ENCODE data around the gene PRPSAP2. TPM values are rescaled to one million over a fixed set of nuclear protein-coding genes. Genes with fewer than 3 reads are reported as not detected.

Gene PRPSAP2
- total and polyA plus RNA-seq, 2 of the 8 experiments (the other 6 are each of a cell fraction or from before 2014, with no cell fraction given) = 28.7 to 50.5 TPM

GRCh38 chr17:18905226-18905625 is 47.3 kb downstream of the PRPSAP2 start (continued):
- no peak for TF ChIP-seq CHD7 (IDR thresholded peaks at IDR 0.05; ENCODE audit: insufficient replicate concordance, low read length)
- TF ChIP-seq CHD2 (IDR thresholded peaks at IDR 0.05; ENCODE audit: low read length) = no peak
- no peak for TF ChIP-seq EP300 (IDR thresholded peaks at IDR 0.05; ENCODE audit: borderline replicate concordance in 1 of 2, low read depth in 2 of 2, low read length in 2 of 2)
- no peak for TF ChIP-seq KDM5A (IDR thresholded peaks at IDR 0.05; ENCODE audit: low read length)
- TF ChIP-seq RFX5 (IDR thresholded peaks at IDR 0.05; ENCODE audit: borderline replicate concordance, low read depth, low read length) = no peak
- no peak for TF ChIP-seq ASH2L (IDR thresholded peaks at IDR 0.05; ENCODE audit: low read length)
- TF ChIP-seq E2F6 (IDR thresholded peaks at IDR 0.05) = no peak
- TF ChIP-seq TEAD4 (IDR thresholded peaks at IDR 0.05; ENCODE audit: low read depth, low read length) = no peak
- no peak for TF ChIP-seq CTBP2 (IDR thresholded peaks at IDR 0.05; ENCODE audit: borderline replicate concordance, insufficient read depth, insufficient read length, low read length)
- TF ChIP-seq JUND (IDR thresholded peaks at IDR 0.05; ENCODE audit: low read length) = no peak
- no peak for TF ChIP-seq GABPA (IDR thresholded peaks at IDR 0.05; ENCODE audit: borderline replicate concordance, insufficient read depth, low read length)
- TF ChIP-seq SP1 (IDR thresholded peaks at IDR 0.05; ENCODE audit: low read depth, low read length) = no peak

Data from H1 (cell line).